GM18505 (cell line): ENCODE measurements around the gene AAK1.

Experiments used
- ATAC-seq: cut with Tn5 transposase; IDR thresholded peaks from one replicate; pipeline ENCODE4 v1.9.1; 2021; ENCODE audit not compliant: unreplicated experiment
- POLR2A ChIP-seq: IDR thresholded peaks from 4 replicates; pipeline ENCODE4 v1.6.1; 2011; ENCODE audit warnings: borderline replicate concordance; ENCODE audit not compliant: insufficient read depth, insufficient read length; ENCODE audit errors: extremely low read depth

Gene AAK1

GRCh38 chr2:69642709-69643601 lies 584 bp downstream of the AAK1 start:
- TF ChIP-seq POLR2A: no peak
- peak; percentile 11 for ATAC-seq

- ATAC-seq: no peak
- TF ChIP-seq POLR2A: no peak
Observed at GRCh38 chr2:69641887-69642708, 1.4 kb downstream of the AAK1 start.

- TF ChIP-seq POLR2A: no peak
- ATAC-seq: no peak
Observed at GRCh38 chr2:69641471-69641870, 2.1 kb downstream of the AAK1 start.

GRCh38 chr2:69639266-69639665 lies 4.3 kb downstream of the AAK1 start:
- no peak for ATAC-seq
- no peak for TF ChIP-seq POLR2A

GRCh38 chr2:69638630-69639029 lies 4.9 kb downstream of the AAK1 start:
- ATAC-seq: no peak
- TF ChIP-seq POLR2A: no peak

- ATAC-seq: no peak
- no peak for TF ChIP-seq POLR2A
Observed at GRCh38 chr2:69637923-69638322, 5.6 kb downstream of the AAK1 start.

GRCh38 chr2:69636395-69636794 lies 7.1 kb downstream of the AAK1 start:
- no peak for TF ChIP-seq POLR2A
- no peak for ATAC-seq

- ATAC-seq: no peak
Observed at GRCh38 chr2:69635432-69635831, 8.1 kb downstream of the AAK1 start.

GRCh38 chr2:69634196-69634821 lies 9.2 kb downstream of the AAK1 start:
- ATAC-seq: no peak
- TF ChIP-seq POLR2A: no peak

More at GRCh38 chr2:69635432-69635831, 8.1 kb downstream of the AAK1 start:
- TF ChIP-seq POLR2A: no peak

- ATAC-seq: no peak
- TF ChIP-seq POLR2A: no peak
Observed at GRCh38 chr2:69631402-69631801, 12.1 kb downstream of the AAK1 start.

GRCh38 chr2:69629921-69630608 lies 13.5 kb downstream of the AAK1 start:
- TF ChIP-seq POLR2A: no peak
- ATAC-seq: no peak

- ATAC-seq: no peak
- no peak for TF ChIP-seq POLR2A
Observed at GRCh38 chr2:69628325-69629021, 15.1 kb downstream of the AAK1 start.

- no peak for ATAC-seq
- TF ChIP-seq POLR2A: no peak
Observed at GRCh38 chr2:69625078-69625795, 18.3 kb downstream of the AAK1 start.
